Stimulated activated naive B cell treated with anti-CD40 and anti-IgM and Interleukin-4, amounts not matched to agents 10 μg/mL and 1 μg/mL and 100 μg/mL, for 72 hours (primary cell): ENCODE data around the gene SSH2.
"Not testable (repeated sequence)": the region's sequence is repeated elsewhere in the genome, so short reads cannot be mapped to it uniquely, and the experiment has no call there.

ENCODE experiments used
- ATAC-seq, 2 donors: fragments of 150-1000 bp; cut with Tn5 transposase; replicated peaks; 2 replicates each; pipeline ENCODE4 v1.10.0; 2021; ENCODE audit warnings: moderate library complexity in 1 of 2
- DNase-seq: peaks from one replicate; pipeline ENCODE4 v3.0.0; 2021
- H3K27ac Mint-ChIP-seq: one replicate; pipeline ENCODE4 v1.8.0; 2022; ENCODE audit warnings: mild to moderate bottlenecking, mixed read lengths
- H3K27me3 Mint-ChIP-seq, 2 donors: one replicate each; pipeline ENCODE4 v1.8.0; 2022; ENCODE audit warnings: mixed read lengths in 2 of 2
- H3K36me3 Mint-ChIP-seq, 2 donors: one replicate each; pipeline ENCODE4 v1.8.0; 2022; ENCODE audit warnings: mixed read lengths in 2 of 2, mild to moderate bottlenecking in 1 of 2
- H3K4me1 Mint-ChIP-seq, 2 donors: one replicate each; pipeline ENCODE4 v1.8.0; 2022; ENCODE audit warnings: mixed read lengths in 2 of 2, mild to moderate bottlenecking in 1 of 2
- H3K4me3 Mint-ChIP-seq, 2 donors: one replicate each; pipeline ENCODE4 v1.8.0; 2022; ENCODE audit warnings: mild to moderate bottlenecking in 2 of 2, mixed read lengths in 2 of 2, moderate library complexity in 1 of 2
- H3K9me3 Mint-ChIP-seq, 2 donors: one replicate each; pipeline ENCODE4 v1.8.0; 2022; ENCODE audit warnings: mixed read lengths in 2 of 2, mild to moderate bottlenecking in 1 of 2

Gene SSH2

DNA sequence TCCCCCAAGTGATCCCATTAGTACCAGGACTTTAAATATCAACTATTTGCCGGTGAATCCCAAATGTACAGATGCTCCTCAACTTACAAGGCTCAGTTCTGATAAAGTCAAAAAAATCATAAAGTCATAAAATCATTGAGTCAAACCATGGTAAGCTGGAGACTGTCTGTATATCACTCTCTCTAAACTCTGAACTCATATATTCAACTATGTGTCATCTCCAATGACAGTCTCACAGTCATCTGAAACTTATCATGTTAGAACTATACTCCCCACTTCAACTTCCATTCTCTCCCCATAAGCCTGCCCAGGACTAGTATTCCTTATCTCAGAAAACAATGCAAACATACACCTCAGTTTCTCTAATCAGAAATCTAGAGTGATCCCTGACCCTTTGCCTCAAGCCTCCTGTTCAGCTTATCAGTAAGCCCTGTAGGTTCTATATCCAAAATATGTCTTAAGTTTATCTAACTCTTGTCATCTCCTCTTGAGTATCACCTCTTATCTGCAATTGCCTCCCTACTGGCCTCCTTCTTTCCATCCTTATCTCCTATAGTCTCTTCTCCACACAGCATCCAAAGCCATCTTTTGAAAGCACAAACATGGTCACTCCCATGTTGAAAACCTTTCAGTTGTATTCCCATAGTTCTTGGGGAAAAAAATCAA is 55.0 kb downstream of the SSH2 start:
- H3K4me1 Mint-ChIP-seq: peaks cover 16 to 48% of the 10 kb centered on the region in 2 donors
- H3K36me3 Mint-ChIP-seq: peaks cover 8 to 14% of the 10 kb centered on the region in 2 donors
- H3K27me3 Mint-ChIP-seq: no peaks in the 10 kb centered on the region
- peaks cover 2 to 4% of the 10 kb centered on the region in 2 donors for H3K9me3 Mint-ChIP-seq
- no peak overlapping the region for H3K27ac Mint-ChIP-seq
- ATAC-seq (no peak), DNase-seq (no peak)
- H3K4me3 Mint-ChIP-seq: no peak overlapping the region

DNA sequence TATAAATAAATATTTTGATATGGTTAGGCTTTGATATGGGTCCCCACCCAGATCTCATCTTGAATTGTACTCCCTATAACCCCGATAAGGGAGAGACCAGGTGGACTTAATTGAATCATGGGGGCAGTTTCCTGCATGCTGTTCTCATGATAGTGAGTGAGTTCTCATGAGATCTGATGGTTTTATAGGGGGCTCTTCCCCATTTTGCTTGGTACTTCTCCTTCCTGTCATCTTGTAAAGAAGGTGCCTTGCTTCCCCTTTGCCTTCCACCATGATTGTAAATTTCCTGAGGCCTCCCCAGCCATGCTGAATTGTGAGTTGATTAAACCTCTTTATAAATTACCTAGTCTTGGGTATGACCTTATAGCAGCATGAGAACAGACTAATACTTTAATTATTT is 55.7 kb downstream of the SSH2 start:
- H3K27me3 Mint-ChIP-seq, H3K9me3 Mint-ChIP-seq, ATAC-seq, H3K27ac Mint-ChIP-seq, DNase-seq, H3K4me3 Mint-ChIP-seq: not testable (repeated sequence)
- peaks cover 16 to 52% of the 10 kb centered on the region in 2 donors for H3K4me1 Mint-ChIP-seq
- peaks cover 8 to 14% of the 10 kb centered on the region in 2 donors for H3K36me3 Mint-ChIP-seq

DNA sequence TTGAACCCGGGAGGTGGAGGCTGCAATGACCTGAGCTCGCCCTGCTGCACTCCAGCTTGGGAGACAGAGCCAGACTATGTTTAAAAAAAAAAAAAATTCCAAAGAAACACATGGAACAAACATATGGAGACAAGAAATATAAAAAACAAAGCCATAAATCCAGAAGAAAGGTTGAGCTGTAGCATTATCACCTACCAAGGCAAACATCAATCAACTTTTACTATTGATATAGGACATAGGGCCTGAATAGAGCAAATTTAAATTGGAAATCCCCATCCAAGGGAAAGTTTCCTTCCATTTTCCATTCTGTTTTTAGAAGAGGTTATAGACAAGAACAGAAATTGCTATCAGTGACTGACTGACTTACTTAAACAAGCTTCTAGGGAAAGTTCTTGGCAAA is 56.6 kb downstream of the SSH2 start:
- no peak overlapping the region for H3K27ac Mint-ChIP-seq
- H3K4me3 Mint-ChIP-seq: no peak overlapping the region
- ATAC-seq (no peak), DNase-seq (no peak)
- peaks cover 2 to 4% of the 10 kb centered on the region in 2 donors for H3K9me3 Mint-ChIP-seq
- peaks cover 8 to 14% of the 10 kb centered on the region in 2 donors for H3K36me3 Mint-ChIP-seq
- peaks cover 16 to 61% of the 10 kb centered on the region in 2 donors for H3K4me1 Mint-ChIP-seq
- no peaks in the 10 kb centered on the region for H3K27me3 Mint-ChIP-seq

DNA sequence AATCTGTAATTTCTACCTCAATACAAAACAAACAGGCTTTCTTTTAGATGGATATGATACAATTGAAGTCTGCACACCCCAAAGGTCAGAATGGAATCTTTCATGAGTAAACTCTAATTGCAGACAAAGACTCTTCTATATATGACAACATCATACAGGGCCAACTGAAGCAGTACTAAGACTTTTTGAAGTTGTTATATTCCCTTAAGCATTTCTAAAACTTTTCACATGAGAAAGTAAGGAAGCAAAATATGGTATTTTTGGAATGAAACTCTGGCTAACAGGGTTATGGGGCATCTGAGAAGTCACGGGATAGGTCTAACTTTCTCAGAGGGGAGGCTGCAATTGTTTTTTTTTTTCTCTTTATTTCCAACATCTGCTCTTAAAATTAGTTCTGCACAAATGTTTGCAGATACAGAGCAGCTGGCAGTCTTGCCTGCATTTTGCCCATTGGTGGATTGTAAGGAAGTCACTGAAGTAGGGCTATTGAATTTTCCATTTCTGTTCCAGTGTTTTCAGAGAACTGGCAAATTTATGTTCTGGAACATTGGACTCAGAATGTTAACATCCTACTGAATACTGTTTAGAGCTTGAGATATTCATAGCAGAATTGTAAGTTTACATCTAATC is 59.1 kb downstream of the SSH2 start:
- peaks cover 30 to 70% of the 10 kb centered on the region in 2 donors for H3K4me1 Mint-ChIP-seq
- H3K27me3 Mint-ChIP-seq: no peaks in the 10 kb centered on the region
- no peak overlapping the region for H3K4me3 Mint-ChIP-seq
- peaks cover 5% of the 10 kb centered on the region in 2 donors for H3K36me3 Mint-ChIP-seq
- ATAC-seq (no peak), DNase-seq (no peak)
- H3K27ac Mint-ChIP-seq: no peak overlapping the region
- peaks cover 2 to 4% of the 10 kb centered on the region in 2 donors for H3K9me3 Mint-ChIP-seq

DNA sequence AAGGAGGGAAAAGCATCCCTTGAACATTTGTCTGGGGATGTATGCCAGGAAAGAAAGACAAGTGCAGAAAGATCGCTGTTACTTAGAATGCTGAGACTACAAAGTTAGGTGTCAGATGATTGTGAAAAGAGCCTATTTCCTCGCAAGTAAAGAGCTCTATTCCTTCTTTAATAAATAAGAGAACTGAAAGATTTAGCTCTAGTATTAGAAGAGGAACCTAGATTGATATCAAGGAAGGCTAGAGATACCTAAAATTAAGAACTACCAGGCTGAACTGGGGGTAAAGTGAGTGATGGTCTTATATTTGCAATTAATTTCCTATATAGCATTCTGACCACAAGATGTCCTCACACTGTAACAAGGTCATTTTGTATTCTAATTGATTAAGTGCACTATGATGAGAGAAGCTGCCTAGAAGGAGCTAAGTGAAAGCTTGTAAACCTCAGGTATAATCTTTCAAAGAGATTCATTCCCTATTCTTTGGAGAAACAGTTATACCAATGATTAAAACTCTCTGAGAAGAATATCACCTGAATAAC is 62.3 kb downstream of the SSH2 start:
- H3K27ac Mint-ChIP-seq: no peak overlapping the region
- no peaks in the 10 kb centered on the region for H3K27me3 Mint-ChIP-seq
- no peak for DNase-seq
- no peaks in the 10 kb centered on the region for H3K9me3 Mint-ChIP-seq
- ATAC-seq: peak; percentile 29 to 38
- H3K4me3 Mint-ChIP-seq: no peak overlapping the region
- peaks cover 1 to 3% of the 10 kb centered on the region in 2 donors for H3K36me3 Mint-ChIP-seq
- H3K4me1 Mint-ChIP-seq: peaks cover 22 to 53% of the 10 kb centered on the region in 2 donors

DNA sequence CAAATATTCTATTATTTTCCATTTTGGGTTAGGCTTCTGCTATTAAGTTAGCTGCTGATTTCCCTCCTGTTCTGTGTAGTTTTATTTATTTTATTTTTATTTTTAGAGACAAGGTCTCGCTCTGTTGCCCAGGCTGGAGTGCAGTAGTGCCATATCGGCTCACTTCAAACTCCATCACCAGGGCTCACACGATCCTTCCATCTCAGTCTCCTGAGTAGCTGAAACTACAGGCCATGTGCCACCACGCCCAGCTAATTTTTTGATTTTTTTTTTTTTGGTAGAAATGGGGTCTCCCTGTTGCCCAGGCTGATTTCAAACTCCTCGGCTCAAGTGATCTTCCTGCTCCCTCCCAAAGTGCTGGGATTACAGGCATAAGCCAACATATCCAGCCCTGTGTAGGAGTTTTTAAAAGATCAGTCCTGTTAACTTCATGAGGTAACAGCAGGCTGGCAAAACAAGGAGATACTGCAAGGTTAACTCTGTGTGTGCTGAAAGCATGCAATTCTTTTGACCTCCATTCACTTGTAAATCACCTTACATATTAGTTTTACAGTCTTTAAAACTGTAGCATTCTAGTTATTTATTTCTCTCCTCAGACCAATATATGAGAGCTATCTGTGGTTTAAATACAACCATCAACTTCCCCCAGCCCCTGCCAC is 63.2 kb downstream of the SSH2 start:
- no peaks in the 10 kb centered on the region for H3K9me3 Mint-ChIP-seq
- H3K36me3 Mint-ChIP-seq: peaks cover 1 to 3% of the 10 kb centered on the region in 2 donors
- H3K4me3 Mint-ChIP-seq: no peak overlapping the region
- ATAC-seq (no peak), DNase-seq (no peak)
- H3K27ac Mint-ChIP-seq: no peak overlapping the region
- H3K4me1 Mint-ChIP-seq: peaks cover 23 to 58% of the 10 kb centered on the region in 2 donors
- no peaks in the 10 kb centered on the region for H3K27me3 Mint-ChIP-seq

DNA sequence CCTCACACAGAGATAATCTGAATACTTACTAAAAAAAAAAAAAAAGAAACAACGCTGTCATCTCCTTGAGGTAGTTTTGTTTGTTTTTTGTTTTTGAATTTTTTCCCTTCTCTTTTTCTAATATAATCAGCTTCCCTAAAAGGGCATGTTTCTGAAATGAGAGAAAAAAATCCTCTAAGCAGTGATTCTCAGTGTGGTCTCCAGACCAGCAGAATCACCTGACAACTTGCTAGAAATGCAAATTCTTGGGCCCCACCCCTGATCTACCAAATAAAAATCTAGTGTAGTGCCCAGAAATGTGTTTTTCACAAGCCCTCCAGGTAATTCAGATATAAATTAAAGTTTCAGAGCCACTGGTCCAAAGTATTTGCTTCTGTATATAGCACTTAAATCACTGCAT is 65.4 kb downstream of the SSH2 start:
- Mint-ChIP-seq H3K36me3 (peaks cover 1 to 6% of the 10 kb centered on the region in 2 donors), H3K27me3 (no peaks in the 10 kb centered on the region), H3K27ac (peak overlapping the region; percentile 25), H3K4me1 (peaks cover 20 to 61% of the 10 kb centered on the region in 2 donors), H3K9me3 (no peaks in the 10 kb centered on the region), H3K4me3 (no peak overlapping the region)
- DNase-seq (no peak), ATAC-seq (no peak)

DNA sequence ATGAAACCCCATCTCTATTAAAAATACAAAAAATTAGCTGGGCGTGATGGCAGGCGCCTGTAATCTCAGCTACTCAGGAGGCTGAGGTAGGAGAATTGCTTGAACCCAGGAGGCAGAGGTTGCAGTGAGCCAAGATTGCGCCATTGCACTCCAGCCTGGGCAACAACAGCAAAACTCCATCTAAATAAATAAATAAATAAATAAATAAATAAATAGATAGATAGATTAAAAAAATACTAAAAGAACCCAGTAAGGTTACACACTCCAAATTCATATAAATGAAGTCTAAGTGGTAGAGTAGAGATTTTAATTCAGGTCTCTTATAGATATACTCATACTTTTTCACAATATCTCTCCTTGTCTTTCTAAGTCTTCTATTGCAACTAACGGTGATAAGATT is 65.9 kb downstream of the SSH2 start:
- Mint-ChIP-seq H3K36me3 (peaks cover 1 to 10% of the 10 kb centered on the region in 2 donors), H3K4me1 (peaks cover 20 to 61% of the 10 kb centered on the region in 2 donors)
- not testable (repeated sequence) for H3K27ac Mint-ChIP-seq, H3K9me3 Mint-ChIP-seq, ATAC-seq, H3K27me3 Mint-ChIP-seq, DNase-seq, H3K4me3 Mint-ChIP-seq

DNA sequence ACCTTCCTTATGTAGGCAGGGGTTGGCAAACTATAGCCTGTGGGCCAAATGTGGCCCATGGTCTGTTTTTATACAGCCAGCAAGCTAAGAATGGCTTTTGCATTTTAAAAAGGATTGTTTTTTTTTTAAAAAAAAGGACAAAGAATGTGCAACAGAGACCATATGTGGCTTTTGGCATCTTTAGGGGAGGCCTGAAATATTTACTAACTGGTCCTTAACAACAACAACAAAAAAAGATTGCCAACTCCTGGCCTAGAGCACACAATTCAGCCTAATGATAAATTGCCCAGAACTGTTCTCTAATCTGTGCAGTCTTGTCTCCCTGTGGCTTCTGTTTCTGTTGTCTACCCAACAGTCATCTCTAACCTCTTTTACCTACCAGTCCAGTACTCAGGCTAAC is 67.1 kb downstream of the SSH2 start:
- no peak overlapping the region for H3K4me3 Mint-ChIP-seq
- DNase-seq (no peak), ATAC-seq (no peak)
- H3K27ac Mint-ChIP-seq: no peak overlapping the region
- no peaks in the 10 kb centered on the region for H3K27me3 Mint-ChIP-seq
- H3K4me1 Mint-ChIP-seq: peaks cover 18 to 50% of the 10 kb centered on the region in 2 donors
- H3K36me3 Mint-ChIP-seq: peaks cover 1 to 11% of the 10 kb centered on the region in 2 donors
- peaks cover 4% of the 10 kb centered on the region in 2 donors for H3K9me3 Mint-ChIP-seq

DNA sequence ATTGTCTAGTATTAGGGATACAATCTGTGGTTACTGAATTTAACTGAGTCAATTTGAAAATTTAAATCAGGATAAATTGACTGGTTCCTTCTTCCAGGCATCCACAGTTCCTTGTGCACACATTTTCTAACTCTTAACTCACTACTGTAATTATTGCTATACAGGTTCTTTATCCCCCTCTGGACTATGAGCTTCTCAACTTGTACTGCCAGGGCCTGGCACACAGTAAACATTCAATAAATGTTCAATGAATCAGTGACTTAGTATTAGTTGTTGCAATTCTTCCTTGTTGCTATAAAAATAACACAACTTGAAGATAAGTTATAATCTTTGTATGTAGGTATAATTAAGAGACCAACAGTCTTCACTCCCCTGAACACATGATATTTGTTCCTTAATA is 67.9 kb downstream of the SSH2 start:
- Mint-ChIP-seq H3K4me1 (peaks cover 10 to 43% of the 10 kb centered on the region in 2 donors), H3K27me3 (no peaks in the 10 kb centered on the region), H3K4me3 (no peak overlapping the region), H3K36me3 (peaks cover 2 to 16% of the 10 kb centered on the region in 2 donors), H3K9me3 (peaks cover 8 to 9% of the 10 kb centered on the region in 2 donors), H3K27ac (no peak overlapping the region)
- no peak for DNase-seq
- ATAC-seq: no peak

DNA sequence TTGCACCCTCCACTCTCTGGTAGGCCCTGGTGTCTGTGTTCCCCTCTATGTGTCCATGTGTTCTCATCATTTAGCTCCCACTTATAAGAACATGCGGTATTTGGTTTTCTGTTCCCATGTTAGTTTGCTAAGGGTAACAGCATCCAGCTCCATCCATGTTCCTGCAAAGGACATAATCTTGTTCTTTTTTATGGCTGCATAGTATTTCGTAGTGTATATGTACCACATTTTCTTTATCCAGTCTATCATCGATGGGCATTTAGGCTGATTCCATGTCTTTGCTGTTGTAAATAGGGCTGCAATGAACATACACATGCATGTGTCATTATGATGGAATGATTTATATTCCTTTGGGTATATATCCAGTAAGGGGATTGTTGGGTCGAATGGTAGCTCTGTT is 70.6 kb downstream of the SSH2 start:
- ATAC-seq, H3K27me3 Mint-ChIP-seq, DNase-seq, H3K27ac Mint-ChIP-seq, H3K4me3 Mint-ChIP-seq: not testable (repeated sequence)
- peaks cover 12 to 17% of the 10 kb centered on the region in 2 donors for H3K9me3 Mint-ChIP-seq
- peaks cover 7 to 32% of the 10 kb centered on the region in 2 donors for H3K4me1 Mint-ChIP-seq
- H3K36me3 Mint-ChIP-seq: peaks cover 7 to 26% of the 10 kb centered on the region in 2 donors

DNA sequence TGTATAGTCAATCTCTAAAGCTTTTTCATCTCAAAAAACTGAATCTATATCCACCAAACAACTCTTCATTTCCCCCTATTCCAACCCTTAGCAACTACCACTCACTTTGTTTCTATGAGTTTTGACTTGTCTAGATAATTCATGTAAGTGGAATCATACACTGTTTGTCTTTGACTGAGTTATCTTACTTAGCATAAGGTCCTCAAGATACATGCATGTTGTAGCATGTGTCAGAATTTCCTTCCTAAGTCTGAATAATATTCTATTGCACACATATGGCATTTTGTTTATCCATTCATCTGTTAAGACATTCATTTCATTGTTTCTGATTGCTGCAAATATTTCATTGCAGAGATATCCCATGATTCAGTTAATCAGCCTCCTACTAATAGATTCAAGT is 72.2 kb downstream of the SSH2 start:
- Mint-ChIP-seq H3K27me3 (no peaks in the 10 kb centered on the region), H3K9me3 (peaks cover 12 to 17% of the 10 kb centered on the region in 2 donors), H3K27ac (no peak overlapping the region), H3K36me3 (peaks cover 9 to 31% of the 10 kb centered on the region in 2 donors), H3K4me1 (peaks cover 6 to 37% of the 10 kb centered on the region in 2 donors), H3K4me3 (no peak overlapping the region)
- no peak for ATAC-seq
- no peak for DNase-seq

DNA sequence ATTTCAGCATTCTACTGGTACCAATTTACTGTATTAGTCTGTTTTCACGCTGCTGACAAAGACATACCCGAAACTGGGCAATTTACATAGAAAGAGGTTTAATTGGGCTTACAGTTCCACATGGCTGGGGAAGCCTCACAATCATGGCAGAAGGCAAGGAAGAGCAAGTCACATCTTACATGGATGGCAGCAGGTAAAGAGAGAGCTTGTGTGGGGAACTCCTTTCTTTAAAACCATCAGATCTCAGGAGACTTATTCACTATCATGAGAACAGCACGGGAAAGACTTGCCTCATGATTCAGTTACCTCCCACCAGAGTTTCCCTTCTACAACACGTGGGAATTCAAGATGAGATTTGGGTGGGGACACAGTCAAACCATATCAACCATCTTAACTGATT is 72.9 kb downstream of the SSH2 start:
- DNase-seq, H3K27me3 Mint-ChIP-seq, ATAC-seq, H3K4me3 Mint-ChIP-seq: not testable (repeated sequence)
- peaks cover 9 to 31% of the 10 kb centered on the region in 2 donors for H3K36me3 Mint-ChIP-seq
- peaks cover 4 to 32% of the 10 kb centered on the region in 2 donors for H3K4me1 Mint-ChIP-seq
- H3K27ac Mint-ChIP-seq: peak overlapping the region; percentile 2
- H3K9me3 Mint-ChIP-seq: peaks cover 12 to 17% of the 10 kb centered on the region in 2 donors

DNA sequence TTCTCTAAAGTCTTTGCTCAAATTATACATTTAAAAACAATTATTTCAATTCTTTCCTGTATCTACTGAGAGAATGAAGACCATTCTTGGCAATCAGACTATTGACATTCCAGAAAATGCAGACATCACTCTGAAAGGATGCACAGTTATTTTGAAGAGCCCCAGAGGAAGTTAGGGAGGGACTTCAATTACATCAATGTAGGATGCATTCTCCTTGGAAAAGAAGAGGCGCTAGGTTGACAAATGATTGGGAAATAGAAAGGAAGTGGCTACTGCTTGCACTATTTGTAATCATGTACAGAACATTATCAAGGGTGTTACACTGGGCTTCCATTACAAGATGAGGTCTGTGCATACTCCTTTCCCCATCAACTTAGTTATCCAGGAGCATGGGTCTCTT is 74.3 kb downstream of the SSH2 start:
- no peak for DNase-seq
- Mint-ChIP-seq H3K4me3 (no peak overlapping the region), H3K9me3 (peaks cover 12 to 17% of the 10 kb centered on the region in 2 donors), H3K36me3 (peaks cover 9 to 31% of the 10 kb centered on the region in 2 donors), H3K27me3 (no peaks in the 10 kb centered on the region), H3K27ac (no peak overlapping the region), H3K4me1 (peaks cover 6 to 36% of the 10 kb centered on the region in 2 donors)
- ATAC-seq: no peak
